NB4 (cell line): ENCODE measurements around the gene FBN3.
A peak's percentile ranks its signal among the peaks of the same experiment; 100 is the strongest.

Source experiments
- DNase-seq: peaks from one replicate; pipeline ENCODE4 v3.0.0; 2010; ENCODE audit warnings: low read depth
- H3K4me3 ChIP-seq: one replicate; pipeline ENCODE4 v1.5.1; 2011; ENCODE audit warnings: mild to moderate bottlenecking, low read depth, low read length, moderate library complexity
- CTCF ChIP-seq: IDR thresholded peaks from one replicate; pipeline ENCODE4 v1.5.1; 2012; ENCODE audit warnings: low read depth, low read length
- MAX ChIP-seq: IDR thresholded peaks from 2 replicates; pipeline ENCODE4 v1.6.1; 2011; ENCODE audit warnings: low read depth, low read length
- MYC ChIP-seq: IDR thresholded peaks from 2 replicates; pipeline ENCODE4 v1.6.1; 2011; ENCODE audit warnings: low read depth, low read length
- POLR2A ChIP-seq: IDR thresholded peaks from 2 replicates; pipeline ENCODE4 v1.6.1; 2011; ENCODE audit warnings: mild to moderate bottlenecking; ENCODE audit not compliant: insufficient read length; ENCODE audit errors: extremely low read depth

Gene FBN3

DNA sequence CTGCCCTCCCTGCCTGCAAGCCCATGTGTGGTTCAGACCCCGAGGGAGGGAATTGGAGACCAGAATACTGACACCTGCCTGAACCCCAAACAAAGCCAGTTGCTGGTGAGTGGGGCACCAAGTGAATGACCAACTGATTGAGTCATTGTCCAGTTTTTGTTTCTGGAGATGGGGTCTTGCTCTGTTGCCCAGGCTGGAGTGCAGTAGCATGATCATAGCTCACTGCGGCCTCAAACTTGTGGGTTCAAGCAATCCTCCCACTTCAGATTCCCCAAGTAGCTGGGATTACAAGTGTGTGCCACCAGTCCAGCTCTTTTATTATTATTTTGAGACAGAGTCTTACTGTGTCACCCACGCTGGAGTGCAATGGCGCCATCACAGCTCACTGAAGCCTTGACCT is 92.9 kb downstream of the FBN3 start:
- no peak for TF ChIP-seq MYC
- no peak for TF ChIP-seq MAX
- TF ChIP-seq CTCF: no peak
- no peak for TF ChIP-seq POLR2A
- H3K4me3 ChIP-seq: no peak overlapping the region
- DNase-seq: no peak

DNA sequence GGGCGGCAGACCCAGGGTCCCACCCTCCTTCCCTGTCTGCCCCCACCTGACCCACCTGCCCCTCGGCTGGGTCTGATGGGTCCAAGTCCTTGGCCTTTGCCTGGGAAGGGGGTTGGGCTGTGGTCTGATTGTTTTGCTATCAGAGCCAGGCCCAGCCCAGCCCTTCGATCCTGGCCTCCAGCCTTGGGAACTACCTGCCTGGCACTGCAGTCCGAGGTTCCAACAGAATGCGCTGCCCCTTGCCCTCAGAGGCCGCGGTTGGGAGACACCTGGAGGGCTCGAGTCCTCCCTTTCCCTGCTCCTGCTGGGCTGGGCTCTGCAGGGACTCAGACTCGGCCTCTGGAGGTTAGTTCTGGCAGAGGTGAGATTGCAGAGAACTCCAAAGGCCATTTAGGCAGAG is 95.2 kb downstream of the FBN3 start:
- no peak for TF ChIP-seq CTCF
- no peak for TF ChIP-seq MAX
- no peak for TF ChIP-seq MYC
- no peak for TF ChIP-seq POLR2A
- no peak overlapping the region for H3K4me3 ChIP-seq
- no peak for DNase-seq

GRCh38 chr19:8052464-8052859 is 96.9 kb downstream of the FBN3 start, which contains the start of gene CCL25:
CCL25 (plus strand) TSS chr19:8052760; CDS start chr19:8053050, 290 bp downstream.
- H3K4me3 ChIP-seq: no peak within 1 kb of the TSS
- no peak for DNase-seq
- TF ChIP-seq POLR2A (no peak), CTCF (no peak), MAX (no peak), MYC (no peak)

DNA sequence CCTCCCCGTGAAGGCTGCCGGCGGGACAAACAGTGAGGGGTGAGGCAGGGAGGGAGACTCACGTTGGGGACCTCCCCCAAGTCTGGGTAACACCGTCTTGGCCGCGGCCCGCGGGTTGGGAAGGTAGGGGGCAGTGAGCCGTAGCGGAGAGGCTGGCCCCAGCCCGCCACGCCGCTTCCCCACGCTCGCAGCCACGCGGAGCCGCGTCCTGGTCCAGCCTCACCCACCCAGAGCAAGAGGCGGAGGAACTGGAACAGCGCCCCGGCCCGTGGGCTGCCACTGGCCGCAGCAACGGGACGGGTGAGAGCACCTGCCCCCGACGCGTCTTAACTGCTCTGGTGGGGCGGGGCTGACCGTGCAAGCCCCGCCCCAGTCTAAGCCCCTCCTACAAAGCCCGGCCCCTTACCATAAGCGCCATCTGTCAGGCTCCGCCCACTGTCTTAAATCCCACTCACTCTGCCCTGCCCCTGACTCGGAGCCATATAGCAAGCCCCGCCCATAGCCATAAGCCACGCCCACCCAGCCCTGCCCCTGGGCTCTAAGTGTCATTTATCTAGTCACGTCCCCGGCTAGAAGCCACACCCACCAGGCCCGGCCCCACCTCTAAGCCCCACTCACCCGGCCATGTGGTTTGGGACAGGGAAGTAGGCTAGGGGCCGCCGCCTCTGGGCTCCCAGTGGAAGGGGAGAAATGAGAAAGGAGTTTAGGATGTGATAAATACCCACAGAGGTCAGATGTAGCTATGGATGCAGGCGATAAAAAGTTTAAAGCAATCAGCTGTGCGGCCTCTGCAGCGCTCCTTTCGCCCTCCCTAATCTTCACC is 98.9 kb downstream of the FBN3 start:
- DNase-seq: peak; percentile 99
- TF ChIP-seq MAX: peak; percentile 95
- TF ChIP-seq POLR2A: peak; percentile 92
- peak; percentile 96 for TF ChIP-seq MYC
- TF ChIP-seq CTCF: no peak
- peak overlapping the region; percentile 54 for H3K4me3 ChIP-seq

DNA sequence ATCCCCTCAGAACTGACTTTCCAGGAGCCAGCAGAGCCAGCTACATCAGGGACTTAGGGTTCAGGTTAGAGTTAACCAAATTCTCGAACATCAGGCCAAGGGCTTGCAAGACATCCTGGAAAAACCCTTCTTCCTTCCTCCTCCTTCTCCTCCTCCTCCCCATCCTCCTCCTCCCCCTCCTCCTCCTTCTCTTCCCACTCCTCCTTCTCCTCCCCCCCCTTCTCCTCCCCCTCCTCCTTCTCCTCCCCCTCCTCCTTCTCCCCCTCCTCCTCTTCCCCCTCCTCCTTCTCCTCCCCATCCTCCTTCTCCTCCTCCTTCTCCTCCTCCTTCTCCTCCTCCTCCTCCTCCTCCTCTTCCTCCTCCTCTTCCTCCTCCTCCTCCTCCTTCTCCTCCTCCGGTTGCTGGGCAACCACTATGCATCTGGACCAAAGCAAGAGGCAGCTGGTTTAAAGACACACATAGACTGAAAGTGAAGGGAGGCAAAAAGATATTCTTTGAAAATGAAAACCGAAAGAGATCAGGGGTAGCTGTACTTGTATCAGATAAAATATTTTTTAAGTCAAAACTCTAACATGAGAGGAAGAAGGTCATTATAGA is 102.7 kb downstream of the FBN3 start:
- no peak for TF ChIP-seq MAX
- TF ChIP-seq CTCF: no peak
- TF ChIP-seq MYC: no peak
- no peak for TF ChIP-seq POLR2A
- no peak for DNase-seq
- H3K4me3 ChIP-seq: no peak overlapping the region
